OCI-LY3 (cell line): ENCODE measurements around the gene BRD4.

ENCODE experiments used
- EZH2phosphoT487 ChIP-seq: fragments of 200-600 bp; shearing (Covaris generic); IDR thresholded peaks from 2 replicates; pipeline ENCODE4 v1.6.1; 2018; ENCODE audit warnings: antibody characterized with exemption, mixed run types, low read depth
- TF ChIP-seq, protein P1 (sequence below): fragments of 200-600, 300-600 bp; sonication (generic); IDR thresholded peaks from 2 replicates; pipeline ENCODE4 v1.5.1; 2014; ENCODE audit warnings: antibody characterized with exemption, low read length, low read depth

GRCh38 chr19:15256708-15257331 lies 75.5 kb downstream of the BRD4 start:
- TF ChIP-seq, protein P1, sequence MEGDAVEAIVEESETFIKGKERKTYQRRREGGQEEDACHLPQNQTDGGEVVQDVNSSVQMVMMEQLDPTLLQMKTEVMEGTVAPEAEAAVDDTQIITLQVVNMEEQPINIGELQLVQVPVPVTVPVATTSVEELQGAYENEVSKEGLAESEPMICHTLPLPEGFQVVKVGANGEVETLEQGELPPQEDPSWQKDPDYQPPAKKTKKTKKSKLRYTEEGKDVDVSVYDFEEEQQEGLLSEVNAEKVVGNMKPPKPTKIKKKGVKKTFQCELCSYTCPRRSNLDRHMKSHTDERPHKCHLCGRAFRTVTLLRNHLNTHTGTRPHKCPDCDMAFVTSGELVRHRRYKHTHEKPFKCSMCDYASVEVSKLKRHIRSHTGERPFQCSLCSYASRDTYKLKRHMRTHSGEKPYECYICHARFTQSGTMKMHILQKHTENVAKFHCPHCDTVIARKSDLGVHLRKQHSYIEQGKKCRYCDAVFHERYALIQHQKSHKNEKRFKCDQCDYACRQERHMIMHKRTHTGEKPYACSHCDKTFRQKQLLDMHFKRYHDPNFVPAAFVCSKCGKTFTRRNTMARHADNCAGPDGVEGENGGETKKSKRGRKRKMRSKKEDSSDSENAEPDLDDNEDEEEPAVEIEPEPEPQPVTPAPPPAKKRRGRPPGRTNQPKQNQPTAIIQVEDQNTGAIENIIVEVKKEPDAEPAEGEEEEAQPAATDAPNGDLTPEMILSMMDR: no peak
- no peak for TF ChIP-seq EZH2phosphoT487
